Forelimb muscle (tissue), 1 donor: ENCODE results near the gene ACSF3. TPM values are rescaled to one million over a fixed set of nuclear protein-coding genes. Genes with fewer than 3 reads are reported as not detected.
"Not testable (repeated sequence)": the region's sequence is repeated elsewhere in the genome, so short reads cannot be mapped to it uniquely, and the experiment has no call there.

Source experiments
- DNase-seq: peaks from one replicate; pipeline ENCODE4 v3.0.0-alpha.2; 2013; ENCODE audit warnings: low read depth
- polyA plus RNA-seq: library from polyadenylated mRNA; unstranded; fragments of 120-200 nt; gene quantifications from one replicate; pipeline ENCODE4 v1.2.1, GENCODE V29; 2013; ENCODE audit not compliant: insufficient read length

ACSF3 gene
- polyA plus RNA-seq, 1 donor = 15.1 TPM

DNA sequence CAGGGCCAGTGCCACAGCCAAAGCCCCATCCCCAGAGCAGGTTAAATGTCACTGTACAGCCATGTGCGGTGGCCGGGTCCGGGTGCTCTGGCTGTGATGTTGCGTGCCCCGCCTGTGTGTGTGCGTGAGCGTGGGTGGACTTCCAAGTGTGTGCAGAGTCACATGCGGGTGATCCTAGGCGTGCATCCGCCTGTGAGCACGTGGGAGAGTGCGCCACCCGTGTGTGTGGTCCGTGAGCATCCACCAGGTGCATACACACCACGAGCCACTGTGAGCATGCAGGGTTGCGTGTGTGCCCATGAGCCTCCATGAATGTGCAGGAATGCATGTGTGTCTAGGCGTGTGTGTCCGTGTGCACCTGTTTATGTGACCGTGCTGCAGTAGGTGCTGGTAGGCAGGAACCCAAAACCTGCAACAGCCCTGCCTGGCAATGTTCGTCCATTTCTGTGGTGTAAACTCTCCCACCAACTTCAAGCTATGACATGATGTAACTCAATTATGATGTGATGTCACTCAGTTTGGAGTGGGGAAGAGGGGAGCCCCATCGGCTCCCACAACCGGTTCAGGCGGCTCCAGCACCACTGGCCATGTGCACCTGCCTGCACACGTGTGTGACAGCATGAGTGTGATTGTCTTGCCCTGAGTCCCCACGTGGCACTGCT is 37.6 kb upstream of the ACSF3 start:
- no peak for DNase-seq

DNA sequence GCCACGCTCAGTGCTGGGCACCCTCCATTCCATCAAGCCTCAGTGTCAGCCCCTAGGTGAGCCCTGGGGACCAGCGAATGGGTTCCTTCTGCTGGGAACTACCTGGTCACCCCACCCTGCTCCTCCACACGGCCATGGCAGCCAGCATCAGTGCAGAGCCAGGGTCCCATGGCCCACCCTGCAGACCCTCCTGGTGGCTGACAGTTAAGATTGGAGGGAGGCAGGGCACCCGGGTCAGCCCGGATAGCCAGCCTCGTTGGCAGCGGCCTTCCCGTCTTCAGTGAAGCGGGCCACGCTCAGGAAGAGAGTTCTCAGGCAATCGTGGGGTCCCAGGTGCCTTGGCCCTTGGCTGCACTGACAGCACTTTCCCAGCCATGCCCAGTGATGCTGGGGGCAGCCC is 37.1 kb upstream of the ACSF3 start:
- no peak for DNase-seq

- DNase-seq = no peak
Measured at GRCh38 chr16:89057738-89058137, 35.9 kb upstream of the ACSF3 start.

GRCh38 chr16:89058812-89059211 is 34.8 kb upstream of the ACSF3 start:
- DNase-seq = no peak

DNA sequence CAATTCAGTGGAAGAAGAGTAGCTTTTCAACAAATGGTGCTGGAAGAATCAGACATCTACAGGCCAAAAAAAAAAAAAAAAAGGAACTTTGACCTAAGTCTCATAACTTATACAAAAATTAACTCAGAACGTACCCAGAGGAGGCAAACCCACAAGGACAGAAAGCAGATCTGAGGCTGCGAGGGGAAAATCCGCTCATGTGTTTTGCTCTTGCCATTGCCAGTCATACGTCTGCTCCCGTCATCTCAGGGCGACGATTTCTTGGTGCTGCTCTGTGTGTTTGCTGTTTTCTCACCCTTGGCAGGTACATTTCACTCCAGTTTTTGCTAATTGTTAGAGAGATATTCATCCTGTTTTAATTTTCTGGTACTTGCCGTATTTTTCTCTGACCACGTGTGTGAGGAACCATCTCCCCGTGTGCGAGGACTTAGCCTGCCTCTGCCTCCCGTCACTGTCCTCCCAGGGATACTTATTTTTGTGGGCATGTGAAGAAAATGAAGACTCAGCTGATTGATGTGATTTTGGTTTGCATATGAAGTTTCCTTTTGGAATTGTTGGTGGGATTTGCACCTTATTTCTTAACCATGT is 33.4 kb upstream of the ACSF3 start:
- DNase-seq = no peak

- no peak for DNase-seq
Measured at GRCh38 chr16:89061086-89061485, 32.6 kb upstream of the ACSF3 start.

DNA sequence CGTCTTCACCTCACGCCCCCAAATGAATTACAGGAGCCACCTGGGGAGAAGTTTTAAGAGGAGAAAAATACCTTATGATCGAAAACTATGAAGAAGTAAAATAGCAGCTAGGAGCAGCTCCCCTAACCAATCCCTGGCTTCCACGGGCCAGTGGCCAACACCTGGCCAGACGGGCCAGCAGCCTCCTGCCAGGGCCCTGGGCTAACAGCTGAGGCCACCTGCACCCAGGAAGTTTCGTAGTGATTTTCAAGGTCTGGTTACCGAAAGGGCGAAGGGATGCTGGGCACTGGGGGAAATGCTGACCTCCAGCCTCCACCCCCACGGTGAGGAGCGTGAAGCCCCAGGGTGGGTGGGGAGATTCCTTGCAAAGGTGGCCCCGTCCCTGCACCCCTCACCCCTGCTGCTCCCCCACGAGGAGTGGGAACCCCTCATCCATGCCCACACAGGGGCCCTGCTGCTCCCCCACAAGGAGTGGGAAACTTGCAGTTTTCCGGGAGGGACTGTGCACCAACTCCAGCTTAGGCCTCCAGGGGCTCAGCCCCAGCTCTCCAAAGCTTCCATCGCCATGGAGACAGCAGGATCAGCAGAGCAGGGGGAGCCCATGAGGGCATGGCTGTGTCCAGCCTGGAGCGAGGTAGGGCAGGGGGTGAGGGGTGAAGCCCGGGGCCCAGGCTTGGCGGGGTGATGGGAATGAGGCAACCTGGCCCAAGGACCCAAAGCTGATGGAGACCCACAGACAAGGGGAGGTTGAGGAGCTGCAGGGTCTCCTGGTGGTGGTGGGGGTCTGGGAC is 31.9 kb upstream of the ACSF3 start:
- DNase-seq = no peak

DNA sequence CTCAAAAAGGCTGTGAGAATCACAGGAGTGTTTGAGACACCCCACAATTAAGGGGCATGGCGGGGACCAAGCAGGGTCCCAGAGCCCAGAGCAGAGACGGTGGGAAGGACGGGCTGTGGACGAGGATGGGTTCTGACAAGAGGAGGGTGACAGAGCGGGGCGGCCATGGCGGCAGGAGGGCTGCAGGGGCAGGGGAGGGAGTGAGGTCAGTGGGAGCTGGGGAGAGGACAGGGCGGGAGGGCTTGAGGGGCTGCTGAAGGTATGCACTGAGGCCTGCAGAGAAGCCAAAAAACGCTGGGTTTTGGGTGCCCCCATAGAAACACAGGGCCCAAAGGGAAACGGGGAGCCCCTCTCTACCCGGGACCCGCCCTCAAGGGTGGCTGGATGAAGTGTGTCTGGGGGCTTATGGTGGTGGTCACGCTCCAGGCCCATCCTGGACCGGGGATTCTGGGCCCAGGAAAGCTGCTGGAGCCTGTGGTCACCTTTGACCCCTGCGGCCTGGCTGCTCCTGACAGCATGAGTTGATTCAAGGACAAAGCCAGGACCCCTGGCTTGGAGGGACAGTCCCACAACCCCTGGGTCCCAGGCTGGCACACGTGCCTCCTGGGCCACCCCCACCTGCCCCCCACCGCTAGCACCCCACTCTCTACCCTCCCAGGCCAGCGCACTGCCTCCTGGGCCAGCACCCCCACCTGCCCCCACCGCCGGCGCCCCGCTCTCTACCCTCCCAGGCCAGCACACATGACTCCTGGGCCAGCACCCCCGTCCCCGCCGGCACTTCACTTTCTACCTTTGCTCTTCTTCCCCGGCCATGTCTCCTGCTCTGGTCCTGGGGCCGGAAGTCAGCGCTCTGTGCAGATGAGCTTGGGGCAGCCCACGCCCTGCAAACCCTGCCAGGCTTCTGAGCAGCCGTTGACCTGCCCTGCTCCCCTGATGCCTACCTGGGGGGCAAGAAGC is 31.0 kb upstream of the ACSF3 start:
- DNase-seq = no peak

- no peak for DNase-seq
Measured at GRCh38 chr16:89063768-89064320, 29.8 kb upstream of the ACSF3 start.

- no peak for DNase-seq
Measured at GRCh38 chr16:89064606-89065457, 28.8 kb upstream of the ACSF3 start.

DNA sequence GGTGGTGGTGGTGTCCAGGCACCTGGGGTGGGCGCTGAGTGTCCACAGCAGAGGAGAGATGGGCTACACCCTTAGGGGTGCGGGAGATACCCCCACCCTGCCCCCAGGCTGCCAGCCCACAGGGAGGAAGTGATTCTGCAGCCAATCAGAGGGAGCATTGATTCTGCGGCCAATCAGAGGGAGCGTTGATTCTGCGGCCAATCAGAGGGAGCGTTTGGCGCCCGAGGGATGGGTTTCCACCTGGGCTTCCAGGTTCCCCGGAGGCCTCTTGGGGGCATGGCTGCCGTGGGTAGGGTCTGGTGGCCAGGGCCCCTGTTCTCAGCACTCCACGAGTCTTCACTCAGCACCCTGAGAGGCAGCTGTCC is 28.2 kb upstream of the ACSF3 start:
- DNase-seq = no peak

GRCh38 chr16:89066721-89067120 is 26.9 kb upstream of the ACSF3 start:
- no peak for DNase-seq

DNA sequence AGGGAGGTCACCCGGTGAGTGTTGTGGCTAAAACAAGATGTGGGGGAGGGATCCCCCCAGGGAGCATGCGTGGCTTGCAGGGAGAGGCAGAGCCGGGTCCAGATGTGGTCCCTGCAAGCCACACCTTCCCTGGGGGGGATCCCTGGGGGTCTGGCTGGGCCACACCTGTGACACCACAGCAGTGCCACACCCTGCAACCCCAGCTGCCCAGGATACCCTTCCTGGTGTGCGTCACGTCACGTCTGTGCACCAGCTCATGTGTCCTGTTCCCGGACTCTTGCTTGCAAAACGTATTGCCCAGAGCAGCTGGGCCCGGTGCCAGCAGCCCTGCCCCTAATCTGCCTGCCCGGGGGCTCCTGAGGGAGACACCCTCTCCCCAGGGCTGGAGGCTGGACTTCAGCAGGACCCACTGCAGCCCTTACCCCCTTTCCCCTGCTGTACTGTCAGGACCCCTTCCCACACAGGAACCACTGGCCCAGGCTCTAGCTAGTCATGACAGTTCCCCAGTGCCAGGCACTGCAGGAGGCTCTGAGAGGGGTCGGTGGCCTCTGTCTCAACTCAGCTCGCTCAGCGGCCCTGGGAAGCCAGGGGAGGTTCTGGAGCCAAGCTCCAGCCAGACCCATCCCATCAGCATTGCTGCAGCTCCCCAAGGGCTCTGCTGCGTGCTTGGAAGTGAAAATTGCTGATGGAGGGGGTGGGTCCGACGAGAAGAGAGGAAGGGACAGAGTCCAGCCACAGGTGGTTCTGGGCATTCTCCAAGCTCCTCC is 25.8 kb upstream of the ACSF3 start:
- no peak for DNase-seq

DNA sequence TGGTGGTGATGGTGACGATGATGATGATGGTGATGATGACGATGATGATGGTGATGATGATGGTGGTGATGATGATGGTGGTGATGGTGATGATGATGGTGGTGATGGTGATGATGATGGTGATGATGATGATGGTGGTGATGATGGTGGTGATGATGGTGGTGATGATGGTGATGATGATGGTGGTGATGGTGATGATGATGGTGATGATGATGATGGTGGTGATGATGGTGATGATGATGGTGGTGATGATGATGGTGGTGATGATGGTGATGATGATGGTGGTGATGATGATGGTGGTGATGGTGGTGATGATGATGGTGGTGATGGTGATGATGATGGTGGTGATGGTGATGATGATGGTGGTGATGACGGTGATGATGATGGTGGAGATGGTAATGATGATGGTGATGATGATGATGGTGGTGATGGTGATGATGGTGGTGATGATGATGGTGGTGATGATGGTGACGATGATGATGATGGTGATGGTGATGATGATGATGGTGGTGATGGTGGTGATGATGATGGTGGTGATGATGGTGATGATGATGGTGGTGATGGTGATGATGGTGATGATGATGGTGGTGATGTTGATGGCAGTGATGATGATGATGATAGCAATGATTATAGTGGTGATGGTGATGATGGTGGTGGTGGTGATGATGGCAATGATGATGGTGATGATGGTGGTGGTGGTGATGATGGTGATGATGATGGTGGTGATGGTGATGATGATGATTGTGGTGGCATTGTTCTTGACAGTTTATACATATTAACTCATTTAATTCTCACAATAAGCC is 24.6 kb upstream of the ACSF3 start:
- not testable (repeated sequence) for DNase-seq

GRCh38 chr16:89069920-89070319 is 23.7 kb upstream of the ACSF3 start:
- no peak for DNase-seq

DNA sequence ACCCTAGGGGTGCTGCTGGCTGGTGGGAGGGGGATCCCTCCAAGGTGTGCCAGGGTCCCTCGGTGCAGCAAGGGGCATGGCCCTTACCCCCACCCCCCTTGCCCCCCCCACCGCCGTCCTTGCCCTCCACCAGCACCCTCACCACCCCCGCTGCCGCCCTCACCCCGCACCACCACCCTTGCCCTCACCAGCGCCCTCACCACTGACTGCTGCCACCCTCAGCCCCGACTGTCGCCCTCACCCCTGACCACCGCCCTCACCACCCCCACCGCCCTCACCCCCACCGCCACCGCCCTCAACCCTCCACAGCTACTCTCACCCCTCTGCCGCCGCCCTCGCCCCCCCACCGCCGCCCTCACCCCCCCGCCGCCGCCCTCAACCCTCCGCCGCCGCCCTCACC is 23.1 kb upstream of the ACSF3 start:
- DNase-seq = no peak

DNA sequence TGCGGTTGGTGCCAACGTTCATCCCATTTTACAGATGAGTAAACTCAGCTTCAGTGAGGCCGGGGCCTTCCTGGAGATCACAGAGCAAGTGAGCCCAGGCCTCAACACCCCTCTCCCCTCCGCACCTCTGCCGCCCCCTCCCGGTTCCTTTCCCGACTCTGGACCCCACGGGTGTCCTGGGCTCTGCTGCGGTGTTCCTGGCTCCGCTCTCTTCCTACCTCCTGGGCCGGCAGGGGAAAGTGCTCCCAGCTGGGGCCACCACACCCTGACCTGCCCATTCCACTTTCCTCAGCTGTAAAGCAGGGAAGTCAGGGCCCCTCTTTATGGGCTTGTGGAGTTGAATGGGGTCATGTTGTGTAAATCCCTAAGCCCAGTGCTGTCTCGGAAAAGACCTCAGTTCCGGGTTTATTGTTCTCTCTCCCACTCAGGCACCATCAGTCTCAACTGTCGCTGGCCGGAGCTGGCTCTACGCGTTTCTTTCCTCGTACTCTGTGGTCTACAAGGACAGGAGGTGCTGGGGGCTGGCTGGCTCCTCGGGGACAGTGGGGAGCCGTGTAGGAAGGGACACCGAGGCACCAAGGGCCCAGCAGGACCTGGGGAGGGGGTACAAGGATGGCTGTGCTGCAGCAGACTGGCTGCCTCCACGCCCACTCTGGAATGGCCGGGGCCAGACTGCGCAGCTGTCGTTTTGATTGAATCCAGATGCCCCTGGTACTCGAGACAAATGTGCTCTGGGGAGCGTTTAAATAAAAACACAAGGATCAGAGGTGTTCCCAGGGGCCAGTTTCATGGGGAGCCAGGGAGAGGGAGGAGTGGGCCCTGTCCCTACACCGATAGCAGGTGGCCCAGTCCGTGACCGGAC is 21.7 kb upstream of the ACSF3 start:
- no peak for DNase-seq

DNA sequence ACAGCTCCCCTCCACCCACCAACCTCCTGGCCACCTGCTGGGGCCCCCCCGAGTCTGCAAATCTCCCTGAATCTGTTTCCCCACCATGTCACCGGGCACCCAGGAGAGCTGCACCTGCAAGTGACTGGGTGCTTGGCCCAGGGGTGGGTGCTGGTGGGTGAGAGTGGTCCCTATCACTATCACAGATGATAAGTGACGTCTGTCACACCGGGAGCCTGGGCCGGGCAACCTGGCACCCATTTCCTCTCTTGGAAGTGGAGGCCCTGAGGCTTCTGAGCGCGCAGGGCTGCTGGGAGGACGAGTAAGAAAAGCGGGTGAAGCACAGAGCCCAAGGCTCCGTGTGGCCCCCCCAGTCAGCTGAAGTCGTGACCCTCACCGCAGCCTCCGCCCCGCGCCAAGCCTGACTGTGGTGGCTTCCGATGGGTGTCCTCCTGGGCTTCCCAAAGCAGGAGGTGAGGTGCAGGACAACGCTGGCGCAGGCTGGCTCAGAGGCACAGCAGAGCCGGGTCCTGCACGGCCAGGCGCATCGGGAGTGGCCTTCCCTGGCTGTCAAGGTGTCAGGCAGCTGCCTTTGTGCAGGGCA is 21.0 kb upstream of the ACSF3 start:
- DNase-seq = no peak
